8988T (cell line): ENCODE results near the gene GNRH2.
"Not testable (repeated sequence)": the region's sequence is repeated elsewhere in the genome, so short reads cannot be mapped to it uniquely, and the experiment has no call there.

ENCODE experiments used
- DNase-seq: peaks from one replicate; pipeline ENCODE4 v3.0.0; 2011

GNRH2 gene

GRCh38 chr20:3043322-3043721, at the start of gene GNRH2:
TSS of gene GNRH2 (plus strand) at chr20:3043622. CDS start at chr20:3044415, 793 bp downstream.
- DNase-seq, result no peak

- no peak for DNase-seq
Observed at GRCh38 chr20:2995796-2996195, 47.6 kb upstream of the GNRH2 start.

DNA sequence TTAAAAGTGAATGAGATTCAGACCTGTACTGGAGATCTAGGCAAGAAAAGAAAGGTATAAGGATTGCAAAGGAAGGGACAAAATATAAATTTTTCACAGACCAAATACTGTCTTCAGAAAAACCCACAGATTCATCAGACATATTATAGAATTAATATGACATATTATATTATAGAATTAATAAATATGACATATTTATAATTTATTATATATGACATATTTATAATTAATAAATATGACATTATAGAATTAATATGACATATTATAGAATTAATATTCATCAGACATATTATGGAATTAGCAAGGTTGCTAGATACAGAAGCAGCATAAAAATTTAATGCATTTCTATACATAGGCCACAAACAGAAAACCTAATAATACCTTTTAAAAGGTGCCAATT, 44.7 kb upstream of the GNRH2 start:
- no peak for DNase-seq

DNA sequence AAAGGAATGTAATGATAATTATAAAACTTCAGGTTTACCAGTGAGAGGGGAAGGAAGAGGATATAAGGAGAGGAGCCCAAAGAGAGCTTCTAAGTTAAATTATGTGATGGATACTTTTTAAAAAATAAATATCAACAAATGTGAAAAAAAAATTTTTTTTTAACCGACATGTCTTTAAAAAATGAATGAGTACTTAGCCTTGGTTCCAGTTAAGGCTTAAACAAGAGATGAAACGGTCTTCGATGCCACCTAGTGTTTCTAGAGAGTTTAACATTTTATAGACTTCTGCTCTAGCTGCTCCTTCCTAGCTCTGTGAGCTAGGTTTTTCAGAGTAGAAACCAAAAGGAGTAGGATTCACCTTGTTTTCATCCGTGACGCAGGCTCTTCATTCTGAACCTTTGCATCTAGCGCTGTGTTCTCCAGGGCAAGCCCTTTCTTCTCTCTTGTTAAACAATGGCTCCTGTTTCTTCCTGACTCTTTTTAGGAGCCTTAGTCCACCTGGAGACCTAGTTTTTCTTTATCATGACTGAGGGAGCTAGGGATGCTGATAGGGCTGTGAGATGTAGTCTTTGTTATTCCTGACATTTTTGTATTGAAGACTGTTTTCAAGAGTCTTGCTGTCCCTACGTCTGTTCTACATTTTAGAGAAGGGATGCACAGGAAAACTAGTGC, 42.4 kb upstream of the GNRH2 start:
- no peak for DNase-seq

DNA sequence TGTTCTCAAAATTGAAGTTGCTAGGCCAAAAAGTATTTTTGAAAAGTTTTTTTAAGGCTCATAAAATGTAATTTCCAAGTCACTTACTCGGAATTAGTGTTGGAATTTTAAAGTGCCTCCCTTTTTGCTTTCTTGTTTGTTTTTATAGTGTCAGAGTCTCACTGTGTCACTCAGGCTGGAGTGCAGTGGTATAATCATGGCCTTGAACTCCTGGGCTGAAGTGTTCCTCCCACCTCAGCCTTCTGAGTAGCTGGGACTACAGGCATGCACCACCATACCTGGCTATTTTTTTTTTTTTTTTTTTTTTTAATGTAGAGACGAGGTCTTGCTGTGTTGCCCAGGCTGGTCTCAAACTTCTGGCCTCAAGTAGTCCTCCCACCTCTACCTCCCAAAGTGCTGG, 40.0 kb upstream of the GNRH2 start:
- DNase-seq, result no peak

- DNase-seq, result no peak
Observed at GRCh38 chr20:3010985-3011723, 32.3 kb upstream of the GNRH2 start.

DNA sequence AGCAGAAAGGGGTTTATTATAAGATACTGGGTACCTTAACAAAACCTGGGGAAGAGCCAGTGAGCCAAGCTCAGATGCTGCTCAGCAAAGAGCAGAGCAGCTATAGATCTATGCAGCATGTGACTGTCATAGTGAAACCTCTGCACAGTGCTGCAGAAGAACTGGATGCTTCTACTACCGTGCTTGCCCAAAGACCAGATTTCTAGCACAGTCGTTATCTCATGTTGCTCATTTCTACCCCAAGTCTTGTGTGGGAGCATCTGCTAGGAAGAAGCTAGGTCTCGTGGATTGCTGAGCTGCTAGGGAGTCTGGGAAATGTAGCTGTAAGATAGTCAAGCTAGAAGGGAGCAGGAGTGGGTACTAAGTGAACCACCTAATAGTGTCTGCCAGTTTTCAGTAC, 31.7 kb upstream of the GNRH2 start:
- DNase-seq, result no peak

GRCh38 chr20:3013771-3014170, 29.7 kb upstream of the GNRH2 start:
- no peak for DNase-seq

DNA sequence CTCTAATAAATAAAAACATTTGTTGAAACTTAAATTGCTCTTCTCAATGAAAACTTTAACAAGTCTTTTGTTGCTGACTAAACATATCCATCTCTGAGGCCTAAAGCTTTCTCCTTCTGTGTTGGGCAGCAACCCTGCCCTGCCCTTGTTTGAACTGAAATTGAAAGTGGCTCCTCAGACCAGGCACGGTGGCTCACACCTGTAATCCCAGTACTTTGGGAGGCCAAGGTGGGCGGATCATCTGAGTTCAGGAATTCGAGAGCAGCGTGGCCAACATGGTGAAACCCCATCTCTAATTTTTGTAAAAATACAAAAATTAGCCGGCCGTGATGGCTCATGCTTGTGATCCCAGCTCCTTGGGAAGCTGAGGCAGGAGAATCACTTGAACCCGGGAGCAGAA, 29.2 kb upstream of the GNRH2 start:
- no peak for DNase-seq

DNA sequence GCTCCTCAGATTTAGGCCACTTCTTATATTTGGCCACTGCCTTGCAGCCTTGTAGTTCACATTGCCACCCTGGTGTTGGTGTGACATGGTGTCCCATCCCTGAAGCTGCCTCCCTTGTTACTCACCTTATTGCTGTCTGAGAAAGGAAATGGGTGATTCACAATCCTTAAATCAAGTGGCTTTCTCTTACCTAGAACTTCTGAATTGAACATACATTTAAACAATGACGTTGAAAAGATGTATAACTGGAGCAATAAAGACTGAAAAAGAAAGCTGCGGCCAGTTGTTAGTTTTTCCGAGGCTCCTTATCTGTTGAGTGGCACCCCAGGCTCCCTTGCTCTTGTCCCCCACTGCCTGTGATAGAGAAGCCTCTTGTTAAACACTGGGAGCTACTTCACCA, 28.8 kb upstream of the GNRH2 start:
- no peak for DNase-seq

DNA sequence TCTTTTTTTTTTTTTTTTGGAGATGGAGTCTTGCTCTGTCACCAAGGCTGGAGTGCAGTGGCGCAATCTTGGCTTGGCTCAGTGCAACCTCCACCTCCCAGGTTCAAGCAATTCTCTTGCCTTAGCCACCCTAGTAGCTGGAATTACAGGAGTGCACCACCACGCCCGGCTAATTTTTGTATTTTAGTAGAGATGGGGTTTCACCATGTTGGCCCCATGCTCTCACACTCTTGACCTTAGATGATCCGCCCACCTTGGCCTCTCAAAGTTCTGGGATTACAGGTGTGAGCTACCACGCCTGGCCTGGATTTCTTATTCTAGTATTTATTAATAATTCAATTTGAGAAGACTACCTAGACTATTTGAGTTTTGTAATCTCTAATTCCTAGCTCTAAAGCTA, 28.1 kb upstream of the GNRH2 start:
- DNase-seq, result not testable (repeated sequence)

GRCh38 chr20:3021327-3021726, 22.1 kb upstream of the GNRH2 start:
- no peak for DNase-seq

DNA sequence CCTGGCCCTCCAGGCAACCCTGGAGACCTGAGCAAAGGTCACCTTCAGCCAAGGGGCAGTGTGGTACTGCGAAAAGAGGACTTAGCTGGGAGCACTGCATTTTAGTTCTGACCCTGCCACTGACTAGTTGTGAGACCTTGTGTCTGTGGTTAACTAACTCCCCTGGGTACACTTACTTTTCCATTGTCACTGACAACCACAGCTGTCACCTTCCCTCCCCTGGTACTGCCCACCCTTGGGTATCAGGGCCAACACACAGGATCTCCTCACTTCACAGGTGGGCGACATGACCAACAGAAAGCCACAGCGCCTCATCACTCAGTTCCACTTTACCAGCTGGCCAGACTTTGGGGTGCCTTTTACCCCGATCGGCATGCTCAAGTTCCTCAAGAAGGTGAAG, 21.6 kb upstream of the GNRH2 start:
- no peak for DNase-seq

DNA sequence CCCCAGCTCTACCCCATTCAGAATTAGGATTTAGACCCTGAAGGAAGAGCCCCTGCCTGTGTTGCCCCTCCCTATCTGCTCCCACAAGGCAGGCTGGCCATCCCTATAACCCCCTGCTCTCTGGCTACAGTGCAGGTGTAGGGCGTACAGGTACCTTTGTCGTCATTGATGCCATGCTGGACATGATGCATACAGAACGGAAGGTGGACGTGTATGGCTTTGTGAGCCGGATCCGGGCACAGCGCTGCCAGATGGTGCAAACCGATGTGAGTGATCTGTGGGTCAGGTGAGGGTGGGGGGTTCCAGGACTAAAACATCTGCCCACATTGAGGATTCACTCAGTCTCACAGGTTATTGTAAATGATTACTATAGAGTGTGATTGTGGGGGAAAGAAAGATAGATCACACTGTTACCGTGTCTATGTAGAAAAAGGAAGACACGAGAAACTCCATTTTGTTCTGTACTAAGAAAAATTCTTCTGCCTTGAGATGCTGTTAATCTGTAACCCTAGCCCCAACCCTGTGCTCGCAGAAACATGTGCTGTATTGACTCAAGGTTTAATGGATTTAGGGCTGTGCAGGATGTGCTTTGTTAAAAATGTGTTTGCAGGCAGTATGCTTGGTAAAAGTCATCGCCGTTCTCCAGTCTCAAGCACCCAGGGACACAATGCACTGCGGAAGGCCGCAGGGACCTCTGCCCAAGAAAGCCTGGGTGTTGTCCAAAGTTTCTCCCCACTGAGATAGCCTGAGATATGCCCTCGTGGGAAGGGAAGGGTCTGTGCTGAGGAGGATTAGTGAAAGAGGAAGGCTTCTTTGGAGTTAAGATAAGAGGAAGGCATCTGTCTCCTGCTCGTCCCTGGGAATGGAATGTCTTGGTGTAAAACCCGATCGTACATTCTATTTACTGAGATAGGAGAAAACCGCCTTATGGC, 20.6 kb upstream of the GNRH2 start:
- not testable (repeated sequence) for DNase-seq

DNA sequence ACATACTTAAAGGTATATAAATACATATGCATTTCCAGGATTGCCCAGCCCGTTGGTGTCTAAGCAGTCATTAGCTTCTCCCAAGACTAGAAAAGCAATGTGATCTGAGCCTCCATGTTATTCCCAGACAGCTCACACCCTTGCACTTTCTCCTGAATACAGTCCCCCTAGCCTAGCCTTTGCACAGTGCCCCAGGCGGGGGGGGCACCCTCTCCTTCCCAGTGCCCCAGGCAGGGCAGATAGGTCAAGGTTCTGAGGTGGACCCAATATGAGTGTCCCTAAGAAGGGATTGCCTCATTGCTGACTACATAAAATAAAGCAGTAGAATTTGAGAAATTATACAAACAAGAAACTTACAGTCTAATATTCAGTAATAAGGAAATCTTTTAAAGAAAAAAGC, 15.4 kb upstream of the GNRH2 start:
- DNase-seq, result no peak

DNA sequence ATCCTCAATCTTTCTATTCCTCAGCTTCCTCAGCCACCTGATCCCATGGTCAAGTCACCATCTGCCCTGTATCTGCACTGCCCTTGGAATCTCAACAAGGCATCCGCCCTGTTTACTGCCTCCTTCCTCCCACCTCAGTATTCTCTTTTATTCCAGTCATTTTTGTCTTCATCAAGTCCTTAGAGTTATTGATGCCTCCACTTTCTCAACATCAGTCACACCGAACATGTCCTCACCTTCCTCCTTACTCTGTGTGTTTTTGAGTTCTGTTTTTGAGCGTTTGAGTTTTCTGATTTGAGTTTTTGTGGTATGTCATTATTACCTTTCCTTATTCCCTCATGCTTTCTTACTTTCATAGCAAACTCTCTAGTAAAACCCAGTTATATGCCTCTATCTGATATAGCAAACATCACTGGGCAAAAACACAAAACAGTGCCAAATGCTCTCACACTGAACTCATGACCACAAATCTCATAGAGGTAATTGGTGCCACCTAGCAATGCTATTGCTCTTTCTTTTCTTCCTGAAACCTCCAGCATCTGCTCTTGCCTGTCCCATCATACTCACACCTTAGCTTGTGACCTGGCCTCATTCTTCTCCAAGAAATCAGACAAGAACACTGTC, 11.8 kb upstream of the GNRH2 start:
- no peak for DNase-seq

DNA sequence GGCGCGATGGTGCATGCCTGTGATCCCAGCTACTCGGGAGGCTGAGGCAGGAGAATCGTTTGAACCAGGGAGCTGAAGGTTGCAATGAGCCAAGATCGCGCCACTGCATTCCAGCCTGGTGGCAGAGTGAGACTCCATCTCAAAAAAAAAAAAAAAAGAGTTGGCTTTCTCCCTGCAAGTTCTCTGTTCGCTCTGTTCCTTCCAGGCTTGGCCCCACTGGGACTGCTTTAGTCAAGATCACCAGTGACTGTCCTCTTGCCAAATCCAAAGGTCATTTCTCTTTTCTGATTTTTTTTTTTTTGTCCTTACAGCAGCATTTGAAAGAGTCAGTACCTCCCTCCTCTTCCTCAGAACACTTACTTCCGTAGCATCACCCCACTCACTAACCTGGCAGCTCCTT, 10.8 kb upstream of the GNRH2 start:
- no peak for DNase-seq

- no peak for DNase-seq
Observed at GRCh38 chr20:3037654-3038053, 5.8 kb upstream of the GNRH2 start.

DNA sequence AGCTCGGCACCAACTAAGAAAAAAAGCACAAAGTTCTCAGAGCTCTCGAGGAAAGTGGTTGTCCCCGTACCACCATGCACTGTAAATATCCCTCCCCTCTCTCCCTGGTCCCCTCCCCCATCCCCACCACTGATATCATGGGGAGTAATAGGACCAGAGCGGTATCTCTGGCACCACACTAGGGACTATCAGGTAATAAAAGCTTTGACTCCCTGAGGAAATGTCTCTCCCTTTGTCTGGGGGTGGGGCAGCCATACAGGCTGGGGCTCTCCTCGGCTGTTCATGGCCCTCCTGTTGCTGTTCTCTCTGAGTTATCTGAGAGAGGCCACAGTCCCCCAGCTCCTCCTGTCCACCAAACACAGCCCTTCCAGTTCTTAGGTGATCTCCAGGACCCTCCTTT, 5.0 kb upstream of the GNRH2 start:
- no peak for DNase-seq

- DNase-seq, result no peak
Observed at GRCh38 chr20:3039426-3039825, 4.0 kb upstream of the GNRH2 start.

- no peak for DNase-seq
Observed at GRCh38 chr20:3040086-3040485, 3.3 kb upstream of the GNRH2 start.

- no peak for DNase-seq
Observed at GRCh38 chr20:3041854-3042409, 1.5 kb upstream of the GNRH2 start.

DNA sequence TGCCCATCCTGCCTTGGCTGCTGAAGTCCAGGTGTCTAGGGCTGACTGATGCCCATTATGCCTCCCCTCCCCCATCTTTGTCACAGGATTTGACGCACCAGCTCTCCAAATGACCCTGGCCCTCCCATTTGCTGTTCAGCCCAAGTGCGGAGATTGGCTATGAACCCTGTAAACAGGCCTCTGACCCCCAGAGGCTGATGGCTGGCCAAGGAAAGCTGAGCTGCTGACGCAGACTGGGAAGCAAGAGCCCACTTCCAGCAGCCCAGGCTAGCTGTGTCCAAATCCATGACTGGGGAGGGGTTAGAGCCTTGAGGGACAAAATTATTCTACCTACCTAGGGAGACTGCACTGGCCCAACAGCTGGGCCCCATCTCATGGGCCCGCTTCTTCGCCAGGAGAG, 797 bp upstream of the GNRH2 start:
- DNase-seq, result no peak
